Mesothelial cell of epicardium (in vitro differentiated cells): ENCODE results near the gene HDAC11. TPM values are rescaled to one million over a fixed set of nuclear protein-coding genes. Genes with fewer than 3 reads are reported as not detected.

Experiments
- DNase-seq, 2 experiments: peaks; one replicate each; pipeline ENCODE4 v3.0.0; 2021; ENCODE audit warnings: low spot score in 2 of 2; ENCODE audit not compliant: unreplicated experiment in 2 of 2
- H3K27ac Mint-ChIP-seq: 2 replicates; pipeline ENCODE4 v1.8.0; 2021; ENCODE audit warnings: mixed read lengths
- H3K27me3 Mint-ChIP-seq: 2 replicates; pipeline ENCODE4 v1.8.0; 2021; ENCODE audit warnings: low read depth, mixed read lengths
- H3K36me3 Mint-ChIP-seq: 2 replicates; pipeline ENCODE4 v1.8.0; 2021; ENCODE audit warnings: mixed read lengths
- H3K4me1 Mint-ChIP-seq: 2 replicates; pipeline ENCODE4 v1.8.0; 2021; ENCODE audit warnings: mixed read lengths
- H3K4me3 Mint-ChIP-seq: 2 replicates; pipeline ENCODE4 v1.8.0; 2021; ENCODE audit warnings: mild to moderate bottlenecking, moderate library complexity, mixed read lengths
- H3K9me3 Mint-ChIP-seq: 2 replicates; pipeline ENCODE4 v1.8.0; 2021; ENCODE audit warnings: mixed read lengths
- total RNA-seq: library from RNA; stranded (reverse); gene quantifications from 3 replicates; pipeline ENCODE4 v1.2.1, GENCODE V29; 2021
- TF ChIP-seq, protein P1 (sequence below): fragments of 200-600 bp; sonication (generic); IDR thresholded peaks from one replicate; pipeline ENCODE4 v1.5.0; 2021; ENCODE audit warnings: antibody characterized with exemption; ENCODE audit not compliant: unreplicated experiment

The HDAC11 gene
- total RNA-seq, 1 donor from 2014 or later, result 16.4 TPM

DNA sequence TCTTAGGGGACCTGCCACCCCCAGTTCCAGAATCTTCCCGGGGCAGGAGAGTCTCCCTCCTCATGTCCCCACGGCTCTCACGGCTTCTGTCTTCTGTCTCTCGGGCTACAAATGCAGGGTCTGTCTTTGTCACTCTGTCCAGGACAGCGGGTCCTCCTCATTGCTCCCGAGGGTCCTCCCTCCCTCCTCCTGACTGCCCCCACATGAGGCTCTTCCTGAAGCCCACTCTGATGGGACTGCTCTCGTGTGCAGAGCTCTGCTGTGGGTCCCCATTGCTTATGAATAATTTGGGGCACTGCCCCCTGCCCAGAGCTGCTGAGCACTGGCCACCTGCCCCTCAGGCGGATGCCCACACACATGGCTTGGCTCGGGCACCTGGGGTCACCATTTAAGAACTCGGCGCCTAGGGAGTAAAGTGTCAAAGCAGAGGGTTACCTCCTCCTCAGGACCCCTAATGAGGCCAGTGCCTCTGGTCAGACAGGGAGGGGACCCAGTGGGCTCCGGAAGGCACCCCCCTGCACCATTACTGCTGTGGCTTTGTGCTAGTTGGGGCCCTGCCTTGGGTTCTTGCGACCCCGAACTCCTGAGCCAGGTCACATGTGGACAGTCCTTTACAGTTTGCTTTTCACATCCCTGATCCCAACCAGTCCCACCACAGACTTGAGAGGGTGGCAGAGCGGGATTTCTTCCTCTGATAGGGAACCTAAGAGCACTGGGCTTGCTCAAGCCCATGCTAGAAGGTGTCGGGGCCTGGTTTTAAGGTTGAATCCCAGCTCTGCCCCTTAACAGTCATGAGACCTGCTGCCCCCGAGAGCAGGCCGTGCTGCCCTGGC lies 22.1 kb downstream of the HDAC11 start:
- TF ChIP-seq, protein P1, sequence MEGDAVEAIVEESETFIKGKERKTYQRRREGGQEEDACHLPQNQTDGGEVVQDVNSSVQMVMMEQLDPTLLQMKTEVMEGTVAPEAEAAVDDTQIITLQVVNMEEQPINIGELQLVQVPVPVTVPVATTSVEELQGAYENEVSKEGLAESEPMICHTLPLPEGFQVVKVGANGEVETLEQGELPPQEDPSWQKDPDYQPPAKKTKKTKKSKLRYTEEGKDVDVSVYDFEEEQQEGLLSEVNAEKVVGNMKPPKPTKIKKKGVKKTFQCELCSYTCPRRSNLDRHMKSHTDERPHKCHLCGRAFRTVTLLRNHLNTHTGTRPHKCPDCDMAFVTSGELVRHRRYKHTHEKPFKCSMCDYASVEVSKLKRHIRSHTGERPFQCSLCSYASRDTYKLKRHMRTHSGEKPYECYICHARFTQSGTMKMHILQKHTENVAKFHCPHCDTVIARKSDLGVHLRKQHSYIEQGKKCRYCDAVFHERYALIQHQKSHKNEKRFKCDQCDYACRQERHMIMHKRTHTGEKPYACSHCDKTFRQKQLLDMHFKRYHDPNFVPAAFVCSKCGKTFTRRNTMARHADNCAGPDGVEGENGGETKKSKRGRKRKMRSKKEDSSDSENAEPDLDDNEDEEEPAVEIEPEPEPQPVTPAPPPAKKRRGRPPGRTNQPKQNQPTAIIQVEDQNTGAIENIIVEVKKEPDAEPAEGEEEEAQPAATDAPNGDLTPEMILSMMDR, result no peak
- H3K4me1 Mint-ChIP-seq, result peaks cover 8% of the 10 kb centered on the region
- no peak overlapping the region for H3K27ac Mint-ChIP-seq
- H3K9me3 Mint-ChIP-seq, result no peaks in the 10 kb centered on the region
- DNase-seq, result no peak
- H3K36me3 Mint-ChIP-seq, result peaks cover 3% of the 10 kb centered on the region
- no peak overlapping the region for H3K4me3 Mint-ChIP-seq
- H3K27me3 Mint-ChIP-seq, result no peaks in the 10 kb centered on the region

DNA sequence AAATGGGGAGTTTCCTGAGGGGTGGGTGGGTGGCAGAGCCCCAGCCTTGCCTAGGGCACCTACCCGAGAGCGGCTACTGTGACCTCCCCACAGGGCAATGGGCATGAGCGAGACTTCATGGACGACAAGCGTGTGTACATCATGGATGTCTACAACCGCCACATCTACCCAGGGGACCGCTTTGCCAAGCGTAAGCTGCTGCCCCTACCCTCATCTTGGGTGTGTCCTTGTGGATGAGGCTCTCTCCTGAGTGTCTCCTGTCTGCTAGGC lies 22.6 kb downstream of the HDAC11 start:
- H3K27ac Mint-ChIP-seq, result no peak overlapping the region
- H3K36me3 Mint-ChIP-seq, result peaks cover 3% of the 10 kb centered on the region
- no peaks in the 10 kb centered on the region for H3K9me3 Mint-ChIP-seq
- TF ChIP-seq, protein P1, result no peak
- DNase-seq, result no peak
- H3K27me3 Mint-ChIP-seq, result no peaks in the 10 kb centered on the region
- H3K4me1 Mint-ChIP-seq, result peaks cover 13% of the 10 kb centered on the region
- no peak overlapping the region for H3K4me3 Mint-ChIP-seq

DNA sequence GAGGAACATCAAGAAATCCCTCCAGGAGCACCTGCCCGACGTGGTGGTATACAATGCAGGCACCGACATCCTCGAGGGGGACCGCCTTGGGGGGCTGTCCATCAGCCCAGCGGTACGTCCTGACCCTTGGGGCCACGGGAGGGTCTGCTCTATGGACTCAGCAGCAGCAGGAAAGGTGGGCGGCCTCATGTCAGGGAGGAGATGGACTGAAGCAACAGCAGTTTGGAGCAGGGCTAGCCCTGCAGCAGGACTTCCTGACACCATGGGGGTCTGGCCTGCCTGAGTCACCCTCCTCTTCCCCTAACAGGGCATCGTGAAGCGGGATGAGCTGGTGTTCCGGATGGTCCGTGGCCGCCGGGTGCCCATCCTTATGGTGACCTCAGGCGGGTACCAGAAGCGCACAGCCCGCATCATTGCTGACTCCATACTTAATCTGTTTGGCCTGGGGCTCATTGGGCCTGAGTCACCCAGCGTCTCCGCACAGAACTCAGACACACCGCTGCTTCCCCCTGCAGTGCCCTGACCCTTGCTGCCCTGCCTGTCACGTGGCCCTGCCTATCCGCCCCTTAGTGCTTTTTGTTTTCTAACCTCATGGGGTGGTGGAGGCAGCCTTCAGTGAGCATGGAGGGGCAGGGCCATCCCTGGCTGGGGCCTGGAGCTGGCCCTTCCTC lies 24.2 kb downstream of the HDAC11 start:
- DNase-seq, result no peak
- Mint-ChIP-seq H3K9me3 (no peaks in the 10 kb centered on the region), H3K36me3 (peaks cover 3% of the 10 kb centered on the region), H3K4me3 (no peak overlapping the region), H3K27me3 (no peaks in the 10 kb centered on the region), H3K4me1 (peaks cover 21% of the 10 kb centered on the region), H3K27ac (no peak overlapping the region)
- TF ChIP-seq, protein P1, result no peak

DNA sequence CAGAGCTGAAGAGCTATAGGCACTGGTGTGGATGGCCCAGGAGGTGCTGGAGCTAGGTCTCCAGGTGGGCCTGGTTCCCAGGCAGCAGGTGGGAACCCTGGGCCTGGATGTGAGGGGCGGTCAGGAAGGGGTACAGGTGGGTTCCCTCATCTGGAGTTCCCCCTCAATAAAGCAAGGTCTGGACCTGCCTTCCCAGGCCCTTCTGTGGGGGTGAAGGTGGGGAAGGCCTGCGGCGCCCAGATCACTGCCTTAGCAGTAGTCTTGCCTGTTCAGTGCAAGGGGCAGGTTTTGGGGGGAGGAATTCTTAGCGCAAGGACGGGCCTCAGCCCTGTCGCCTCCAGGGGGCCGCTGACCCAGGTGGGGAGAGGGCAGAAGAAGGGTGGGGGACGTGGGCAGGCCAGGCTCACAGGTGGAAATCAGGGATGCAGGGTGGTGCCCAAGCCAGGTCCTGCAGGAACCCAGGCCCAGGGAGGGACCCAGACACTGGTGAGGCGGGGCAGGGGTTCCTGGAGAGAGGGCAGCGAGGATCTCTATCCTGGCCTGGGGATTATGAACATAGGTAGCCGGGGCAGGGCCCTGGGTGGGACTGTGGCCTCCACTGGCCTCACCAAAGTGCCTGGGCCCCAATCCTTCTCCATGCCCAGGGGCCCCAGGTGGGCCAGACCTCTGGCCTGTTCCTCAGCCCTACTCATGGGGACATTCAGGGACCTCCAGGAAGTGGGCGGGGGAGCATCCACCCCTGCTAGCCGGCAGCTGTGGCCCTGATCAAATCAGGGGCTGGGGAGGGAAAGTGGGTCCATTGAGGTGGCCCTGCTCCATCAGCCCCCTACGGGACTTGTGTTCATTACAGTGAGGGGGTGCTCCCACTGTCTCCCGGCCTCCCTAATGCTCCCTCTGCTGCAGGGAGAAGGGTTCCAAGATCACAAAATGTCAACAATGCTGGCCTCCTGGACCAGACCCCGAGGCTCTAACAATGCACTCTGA lies 25.3 kb downstream of the HDAC11 start:
- Mint-ChIP-seq H3K36me3 (peaks cover 3% of the 10 kb centered on the region), H3K4me1 (peaks cover 21% of the 10 kb centered on the region), H3K4me3 (no peak overlapping the region), H3K27ac (no peak overlapping the region), H3K9me3 (no peaks in the 10 kb centered on the region), H3K27me3 (no peaks in the 10 kb centered on the region)
- DNase-seq, result no peak
- TF ChIP-seq, protein P1, result no peak

DNA sequence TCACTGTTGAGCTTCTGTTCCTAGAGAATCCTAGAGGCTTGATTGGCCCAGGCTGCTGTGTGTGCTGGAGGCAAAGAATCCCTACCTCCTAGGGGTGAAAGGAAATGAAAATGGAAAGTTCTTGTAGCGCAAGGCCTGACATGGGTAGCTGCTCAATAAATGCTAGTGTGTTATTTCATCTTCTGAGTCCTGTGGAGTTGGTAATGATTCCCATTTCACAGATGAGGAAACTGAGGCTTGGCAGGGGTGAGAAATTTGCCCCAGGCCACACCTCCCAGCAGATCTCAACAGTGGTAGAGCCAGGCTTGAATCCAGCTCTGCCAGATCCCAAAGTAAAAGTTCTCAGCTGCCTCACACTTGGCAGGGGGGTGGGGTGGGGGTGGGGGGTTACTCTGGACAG lies 26.1 kb downstream of the HDAC11 start:
- TF ChIP-seq, protein P1, result no peak
- no peak for DNase-seq
- peaks cover 3% of the 10 kb centered on the region for H3K36me3 Mint-ChIP-seq
- no peaks in the 10 kb centered on the region for H3K27me3 Mint-ChIP-seq
- H3K4me3 Mint-ChIP-seq, result no peak overlapping the region
- H3K9me3 Mint-ChIP-seq, result no peaks in the 10 kb centered on the region
- H3K27ac Mint-ChIP-seq, result no peak overlapping the region
- peaks cover 15% of the 10 kb centered on the region for H3K4me1 Mint-ChIP-seq
